Epidermal melanocyte (primary cell): Measurements from ENCODE around the gene H2BK1.

ENCODE experiments used
- DNase-seq: peaks from one replicate; pipeline ENCODE4 v3.0.0; 2011; ENCODE audit warnings: low spot score; ENCODE audit not compliant: insufficient read length

H2BK1 gene

DNA sequence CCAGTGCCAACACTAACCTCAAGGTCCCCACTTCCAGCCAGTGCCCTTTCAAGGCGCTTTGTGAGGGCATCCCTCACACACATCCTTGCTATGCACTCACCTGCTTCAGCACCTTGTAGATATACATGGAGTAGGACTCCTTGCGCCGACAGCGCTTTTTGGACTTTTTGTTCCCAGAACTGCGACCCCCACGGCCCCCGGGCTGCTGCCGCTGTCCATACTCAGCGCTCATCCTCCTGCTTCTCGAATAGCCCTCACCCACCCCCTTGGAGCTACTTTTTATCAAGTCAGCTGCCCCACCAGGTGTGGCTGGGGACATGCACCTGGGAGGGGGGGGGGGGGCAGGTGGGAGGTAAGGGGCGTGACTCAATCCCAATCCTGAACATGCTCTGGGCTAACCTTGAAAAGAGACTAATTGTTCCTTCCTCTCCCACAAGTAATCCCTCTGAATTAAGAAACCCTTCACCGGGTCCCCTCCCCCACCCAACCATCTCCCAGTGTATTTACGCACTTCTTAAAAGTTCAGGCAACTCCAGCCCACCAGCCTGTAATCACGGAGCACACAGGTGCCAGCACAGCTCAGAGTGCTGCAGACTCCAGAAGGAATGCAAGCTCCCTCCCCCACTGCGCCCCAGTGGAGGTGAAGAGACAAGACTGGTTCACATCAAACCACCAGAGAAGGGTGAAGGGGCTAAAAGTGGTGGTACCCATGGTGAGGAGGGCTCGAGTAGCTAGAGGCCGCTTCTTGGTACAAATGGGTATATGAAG lies at the start of gene H2BK1:
Gene H2BK1, minus strand, starts transcription at position 402 of the 768 bp plus-strand sequence. Its CDS starts 170 bp downstream, at position 232.
- no peak for DNase-seq

DNA sequence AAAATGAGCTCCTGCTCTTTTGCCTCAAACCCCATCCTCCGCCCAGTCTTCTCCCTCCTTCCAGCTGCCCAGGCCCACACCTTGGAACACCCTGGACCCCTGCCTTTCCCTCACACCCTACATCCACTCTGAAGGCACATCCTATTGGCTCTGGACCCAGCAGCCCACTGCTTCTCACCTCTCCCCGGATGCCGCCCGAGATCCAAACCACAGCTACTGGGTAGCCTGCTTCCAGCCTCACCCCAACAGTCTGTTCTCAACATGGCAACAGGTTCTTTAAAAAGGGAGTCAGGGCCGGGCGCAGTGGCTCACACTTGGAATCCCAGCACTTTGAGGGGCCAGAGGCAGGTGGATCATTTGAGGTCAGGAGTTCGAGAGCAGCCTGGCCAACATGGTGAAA lies 47.7 kb upstream of the H2BK1 start:
- DNase-seq, result no peak

DNA sequence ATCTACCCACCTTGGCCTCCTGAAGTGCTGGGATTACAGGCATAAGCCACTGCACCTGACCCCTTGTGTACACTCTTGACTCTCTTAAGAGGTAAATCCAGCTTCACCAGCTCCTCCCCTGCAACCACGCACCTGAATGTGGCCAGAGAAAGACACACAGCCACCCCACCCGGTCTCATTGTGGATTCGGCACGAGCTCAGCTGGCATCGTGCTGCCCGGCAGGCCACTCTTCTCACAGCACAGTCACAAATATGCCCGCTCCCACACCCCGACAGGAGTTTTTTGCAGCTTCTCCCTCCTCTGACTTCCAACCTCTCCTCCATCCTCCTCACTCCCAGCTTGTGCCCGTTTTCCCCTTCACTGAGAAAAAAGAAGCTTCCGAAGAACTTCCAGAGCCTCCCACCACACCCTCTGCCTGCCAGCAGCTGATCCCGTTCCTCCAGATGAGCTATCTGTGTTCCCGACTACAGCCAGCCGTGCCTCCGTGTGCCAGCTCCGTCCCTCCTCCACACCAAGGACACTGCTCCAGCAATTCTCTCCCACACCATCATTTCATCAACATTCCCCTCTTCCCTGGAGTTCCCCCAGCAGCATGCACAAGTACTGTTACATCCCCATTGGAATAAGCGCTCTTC lies 46.2 kb upstream of the H2BK1 start:
- DNase-seq, result no peak

DNA sequence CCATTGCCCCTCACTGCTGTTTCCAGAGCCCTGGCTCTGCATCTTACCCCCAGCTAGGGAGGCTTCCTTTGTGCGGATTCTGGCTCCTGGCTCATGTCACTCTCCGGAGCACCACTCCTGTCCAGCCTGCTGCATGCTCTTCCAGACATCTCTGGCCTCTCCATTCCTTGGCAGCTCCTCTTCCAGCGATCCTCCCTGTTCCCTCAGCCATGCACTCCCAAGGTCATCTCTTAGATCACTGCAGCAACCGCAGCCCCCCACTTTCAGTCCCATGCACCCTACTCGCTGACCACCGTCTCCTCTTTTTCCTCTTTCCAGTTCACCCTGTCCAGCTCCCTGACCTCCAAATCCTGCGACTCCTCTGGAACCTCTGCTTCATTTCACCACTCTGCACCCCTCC lies 45.1 kb upstream of the H2BK1 start:
- DNase-seq, result no peak

DNA sequence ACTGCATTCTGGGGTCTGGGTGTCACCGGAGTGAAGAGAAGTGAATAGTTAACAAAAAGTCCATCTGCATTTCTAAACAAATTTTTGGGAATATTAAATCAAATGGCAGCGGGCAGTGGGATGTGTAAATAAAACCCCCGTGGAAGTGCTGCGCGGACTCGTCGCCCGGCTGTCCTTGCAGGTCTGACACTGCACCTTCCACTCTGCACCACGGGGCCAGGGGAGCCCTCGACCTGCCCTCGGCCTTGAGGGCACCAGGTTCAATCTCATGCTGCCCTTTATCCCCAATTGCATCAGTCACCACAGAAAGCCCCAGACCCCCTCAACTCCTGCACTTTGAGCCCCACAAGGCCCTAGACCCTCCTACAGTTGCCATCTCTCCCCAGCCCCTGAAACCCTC lies 44.6 kb upstream of the H2BK1 start:
- no peak for DNase-seq

- DNase-seq, result no peak
Observed at GRCh38 chr7:151254316-151254715, 44.0 kb upstream of the H2BK1 start.

DNA sequence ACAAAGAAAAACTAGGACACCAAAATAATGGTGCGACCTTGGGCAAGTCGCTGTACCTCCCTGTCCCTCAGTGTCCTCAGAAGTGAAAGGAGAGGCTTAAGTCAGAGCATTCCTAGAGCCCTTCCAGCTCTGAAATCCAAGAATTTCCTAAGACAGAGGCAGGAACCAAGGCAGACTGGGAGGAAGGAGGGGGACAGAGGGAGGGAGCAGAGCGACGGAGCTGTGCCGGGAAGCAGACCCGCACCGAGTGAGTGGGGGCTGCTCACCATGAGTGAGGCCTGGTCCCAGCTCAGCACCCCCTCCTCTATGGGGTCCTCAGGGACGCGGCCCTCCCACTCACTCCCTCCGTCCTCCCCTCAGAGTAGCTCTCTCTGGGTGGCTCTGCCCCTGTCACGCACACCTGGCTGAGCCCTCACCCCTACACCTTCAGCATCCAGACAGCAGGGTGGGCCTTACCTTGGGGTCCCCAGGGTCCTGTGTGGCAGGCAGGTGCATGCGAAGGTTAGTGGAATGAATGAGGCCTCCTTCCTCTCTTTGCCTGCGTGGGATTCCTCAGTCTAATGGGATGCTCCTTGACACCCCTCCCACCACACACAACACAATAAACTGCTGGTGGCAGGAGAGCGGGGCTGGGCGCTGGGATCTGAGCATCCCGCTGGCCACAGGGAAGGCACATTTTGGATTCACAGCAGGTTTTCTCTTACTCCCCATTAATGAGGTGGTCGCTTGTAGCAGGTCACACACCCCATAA lies 42.8 kb upstream of the H2BK1 start:
- no peak for DNase-seq

DNA sequence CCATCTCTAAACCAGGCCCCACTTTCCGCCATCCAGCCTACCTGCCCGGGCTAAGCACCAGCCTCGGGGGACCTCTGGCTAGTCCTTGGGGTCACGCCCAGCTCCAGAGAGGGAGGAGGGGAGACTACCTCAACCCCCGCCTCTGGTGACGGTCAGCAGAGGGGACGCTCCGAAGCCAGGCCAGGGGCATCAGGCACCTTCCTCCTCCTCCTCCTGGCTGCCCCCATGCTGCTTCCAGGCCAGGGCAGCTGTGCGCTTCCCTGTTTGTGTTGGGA lies 42.2 kb upstream of the H2BK1 start:
- DNase-seq, result no peak

- peak; percentile 94 for DNase-seq
Observed at GRCh38 chr7:151251689-151252560, 41.6 kb upstream of the H2BK1 start.

GRCh38 chr7:151251328-151251688 lies 41.0 kb upstream of the H2BK1 start:
- DNase-seq, result no peak

GRCh38 chr7:151250181-151251132 lies 40.2 kb upstream of the H2BK1 start:
- no peak for DNase-seq

- peak; percentile 91 for DNase-seq
Observed at GRCh38 chr7:151249732-151250072, 39.4 kb upstream of the H2BK1 start.

GRCh38 chr7:151249034-151249731 lies 38.9 kb upstream of the H2BK1 start:
- DNase-seq, result peak; percentile 66

- DNase-seq, result peak; percentile 67
Observed at GRCh38 chr7:151248346-151249033, 38.2 kb upstream of the H2BK1 start, which contains the start of gene SMARCD3. TSS of gene SMARCD3 (minus strand) at chr7:151248694. CDS start at chr7:151248562, 132 bp downstream.

DNA sequence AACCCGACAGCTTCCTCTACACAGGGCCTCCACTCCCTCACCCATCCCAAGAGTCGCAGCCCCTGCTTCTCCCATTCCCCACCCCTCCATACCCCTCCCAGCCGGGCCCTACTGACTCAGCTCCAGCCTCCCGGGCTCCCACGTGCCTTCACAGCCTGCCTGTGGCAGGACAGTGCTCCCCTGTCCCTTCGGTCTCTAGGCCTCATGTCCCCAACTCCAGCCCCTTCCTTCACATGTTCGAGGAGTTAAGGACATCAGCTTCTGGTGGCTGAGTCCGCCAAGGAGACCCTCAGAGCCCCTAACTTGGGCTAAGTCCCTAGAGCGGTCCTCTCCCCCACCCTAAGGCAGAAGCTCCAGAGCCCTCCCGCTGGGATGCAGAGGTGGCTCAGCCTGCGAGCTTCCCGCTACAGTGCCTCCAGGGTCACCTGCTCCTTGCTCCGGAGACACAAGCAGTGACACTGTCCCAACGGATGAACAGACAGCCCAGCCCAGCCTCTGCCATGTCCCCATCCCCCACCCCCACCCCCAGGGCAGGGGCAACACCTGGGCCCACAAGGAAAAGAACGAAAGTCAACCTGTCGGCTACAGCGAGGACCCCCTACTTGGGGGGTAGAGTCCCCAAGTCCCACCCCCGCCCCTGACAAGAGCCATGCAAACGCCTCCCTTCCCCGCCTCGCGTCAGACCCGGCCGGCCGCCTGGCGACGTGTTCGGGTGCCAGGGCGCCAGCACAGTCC lies 37.5 kb upstream of the H2BK1 start:
- no peak for DNase-seq

DNA sequence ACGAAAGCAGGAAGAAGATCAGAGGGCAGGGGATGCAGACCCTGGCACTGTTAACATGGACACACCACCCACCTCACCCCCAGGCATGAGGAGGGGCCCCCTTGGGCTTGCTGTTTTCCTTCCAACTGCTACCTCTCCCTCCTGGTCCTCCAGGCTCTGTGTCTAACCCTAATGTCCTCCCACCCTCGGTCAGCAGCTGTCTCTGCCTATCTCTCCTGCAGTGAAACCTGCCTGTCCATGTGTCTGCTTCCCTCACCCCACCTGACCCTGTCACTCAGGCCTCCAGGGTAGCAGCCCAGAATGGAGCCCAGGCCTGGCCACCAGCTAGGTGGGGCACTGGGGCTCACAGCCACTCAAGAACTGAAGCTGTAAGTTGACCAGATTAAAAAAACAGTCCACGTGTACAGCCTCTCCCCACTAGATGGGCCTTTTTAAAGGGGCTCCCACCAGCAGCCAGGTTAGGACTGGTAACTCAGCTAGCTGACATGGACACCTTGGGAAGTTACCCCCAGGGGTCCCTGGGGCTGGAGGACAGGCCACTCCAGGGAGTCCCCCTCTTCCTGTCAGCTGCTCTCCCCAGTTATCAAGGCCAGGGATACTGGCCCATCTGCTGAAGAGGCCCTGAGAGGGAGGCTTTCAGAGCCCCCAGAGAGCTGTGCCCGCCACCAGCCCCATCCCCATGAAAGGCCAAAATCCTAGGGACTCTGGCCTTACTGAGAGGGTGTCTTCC lies 36.7 kb upstream of the H2BK1 start:
- no peak for DNase-seq

DNA sequence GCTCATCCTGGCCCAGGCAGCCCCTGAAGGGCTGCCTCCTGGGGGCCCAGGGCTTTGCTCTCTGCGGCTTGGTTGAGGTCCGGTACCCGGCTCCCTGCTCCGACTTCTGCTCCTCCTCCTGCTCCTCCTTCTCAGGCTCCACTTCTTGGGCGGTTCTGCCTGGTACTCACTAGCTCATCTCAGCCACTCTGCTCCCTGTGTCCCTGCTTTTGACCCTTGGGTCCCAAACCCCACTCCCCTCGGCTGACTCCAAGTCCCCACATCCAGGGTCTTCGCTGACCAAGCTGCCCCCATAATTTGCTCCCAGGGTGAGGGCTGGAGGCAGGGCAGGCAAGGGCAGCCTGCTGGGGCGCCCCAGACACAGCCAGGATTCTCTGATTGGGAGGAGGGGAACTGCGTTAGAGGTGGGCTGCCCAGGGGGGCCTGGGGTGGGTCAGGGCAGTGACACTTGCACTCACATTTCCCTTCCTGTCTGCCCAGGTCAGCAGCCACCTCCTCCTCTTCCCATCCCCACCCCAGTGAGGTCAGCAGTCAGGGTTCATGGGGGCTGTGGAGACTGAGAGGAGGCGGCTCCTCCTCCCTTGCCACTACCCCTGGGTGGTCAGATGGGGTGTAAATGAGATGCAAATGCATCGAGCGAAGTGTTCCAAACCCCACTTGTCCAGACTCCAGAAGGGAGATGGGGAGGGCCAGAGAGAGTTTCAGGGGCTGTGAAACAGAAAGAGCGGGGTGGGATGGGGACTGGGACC lies 36.0 kb upstream of the H2BK1 start:
- DNase-seq, result no peak
